ENCODE measurements around the gene LAMA2. TPM values are rescaled to one million over a fixed set of nuclear protein-coding genes. Genes with fewer than 3 reads are reported as not detected.

LAMA2 gene
- total and polyA plus RNA-seq, 10 donors, result 0.83 to 66.6 (median 18.8) TPM

- Histone ChIP-seq H3K27ac (no peak overlapping the region), H3K36me3 (no peaks in the 10 kb centered on the region), H3K4me3 (no peak overlapping the region), H3K9me3 (no peaks in the 10 kb centered on the region), H3K4me1 (no peaks in the 10 kb centered on the region), H3K27me3 (replicated peaks in 1 of 7) (no peaks in the 10 kb centered on the region)
- 79 to 92% (median 89%) methylated on average over 2 of the region's 2 CpGs for WGBS, 5 donors
- no peak for DNase-seq
- intact Hi-C loops (cut with DNase I; ENCODE audit: low total_unique reads), result no loop called here
- TF ChIP-seq POLR2AphosphoS5 (IDR thresholded peaks at IDR 0.05) (no peak), CTCF (IDR thresholded peaks at IDR 0.05 in 8 of 11, conservative IDR thresholded peaks at IDR 0.05 in 3 of 11) (no peak), POLR2A (IDR thresholded peaks at IDR 0.05) (no peak)
Observed at GRCh38 chr6:129360682-129360955, 477.7 kb downstream of the LAMA2 start.

- 81 to 95% (median 91%) methylated on average over 3 of the region's 3 CpGs for WGBS, 5 donors
Observed at GRCh38 chr6:129364037-129364436, 481.1 kb downstream of the LAMA2 start.

DNA sequence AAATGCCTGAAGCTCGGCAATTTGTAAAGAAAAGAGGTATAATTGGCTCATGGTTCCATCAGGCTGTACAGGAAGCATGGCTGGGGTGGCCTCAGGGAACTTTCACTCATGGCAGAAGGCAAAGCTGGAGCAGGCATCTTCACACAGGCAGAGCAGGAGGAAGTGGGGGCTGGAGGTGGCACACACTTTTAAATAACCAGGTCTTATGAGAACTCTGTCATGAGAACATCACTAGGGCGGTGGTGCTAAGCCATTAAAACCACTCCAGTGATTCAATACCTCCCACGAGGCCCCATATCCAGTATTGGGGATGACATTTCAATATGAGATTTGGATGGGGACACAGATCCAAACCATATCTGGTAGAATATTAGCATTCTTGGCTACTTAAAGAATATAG, 481.8 kb downstream of the LAMA2 start:
- Histone ChIP-seq H3K9me3 (no peaks in the 10 kb centered on the region), H3K27me3 (replicated peaks in 1 of 7) (no peaks in the 10 kb centered on the region), H3K4me1 (peaks cover 0 to 1% (median 0%) of the 10 kb centered on the region in 6 donors), H3K4me3 (no peak overlapping the region), H3K27ac (no peak overlapping the region), H3K36me3 (no peaks in the 10 kb centered on the region)
- 55 to 84% (median 73%) methylated on average over 3 of the region's 3 CpGs for WGBS, 5 donors
- intact Hi-C loops (cut with DNase I; ENCODE audit: low total_unique reads), result no loop called here
- no peak for DNase-seq
- no peak for TF ChIP-seq POLR2AphosphoS5 (IDR thresholded peaks at IDR 0.05)
- no peak for TF ChIP-seq CTCF (IDR thresholded peaks at IDR 0.05 in 8 of 11, conservative IDR thresholded peaks at IDR 0.05 in 3 of 11)
- no peak for TF ChIP-seq POLR2A (IDR thresholded peaks at IDR 0.05)

More at GRCh38 chr6:129364037-129364436, 481.1 kb downstream of the LAMA2 start:
- Histone ChIP-seq H3K27me3 (replicated peaks in 1 of 7) (no peaks in the 10 kb centered on the region), H3K4me1 (no peaks in the 10 kb centered on the region), H3K9me3 (no peaks in the 10 kb centered on the region), H3K36me3 (no peaks in the 10 kb centered on the region), H3K27ac (no peak overlapping the region), H3K4me3 (no peak overlapping the region)
- no peak for DNase-seq
- TF ChIP-seq CTCF (IDR thresholded peaks at IDR 0.05 in 8 of 11, conservative IDR thresholded peaks at IDR 0.05 in 3 of 11), result no peak
- TF ChIP-seq POLR2A (IDR thresholded peaks at IDR 0.05), result no peak
- TF ChIP-seq POLR2AphosphoS5 (IDR thresholded peaks at IDR 0.05), result no peak
- intact Hi-C loops (cut with DNase I; ENCODE audit: low total_unique reads), result no loop called here

DNA sequence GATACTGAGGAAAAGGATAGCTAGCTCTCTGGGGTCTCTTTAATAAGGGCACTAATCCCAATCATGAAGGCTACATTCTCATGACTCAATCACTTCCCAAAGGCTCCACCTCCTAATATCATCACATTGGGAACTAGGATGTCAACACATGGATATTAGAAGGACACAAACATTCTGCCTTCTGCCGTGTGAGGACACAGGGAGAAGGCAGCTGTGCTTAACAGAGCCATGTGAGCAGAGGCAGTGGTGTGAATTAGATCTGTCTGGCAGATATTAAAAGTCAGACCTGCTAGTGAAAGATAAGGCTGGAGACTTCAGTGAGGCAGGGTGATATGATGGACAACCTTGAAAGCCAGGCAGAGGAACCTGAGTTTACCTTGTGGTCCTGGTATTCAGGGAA, 485.1 kb downstream of the LAMA2 start:
- no peak for DNase-seq
- Histone ChIP-seq H3K4me3 (no peak overlapping the region), H3K27me3 (replicated peaks in 1 of 7) (no peaks in the 10 kb centered on the region), H3K36me3 (no peaks in the 10 kb centered on the region), H3K9me3 (no peaks in the 10 kb centered on the region), H3K27ac (no peak overlapping the region), H3K4me1 (peaks cover 0 to 11% (median 3%) of the 10 kb centered on the region in 6 donors)
- intact Hi-C loops (cut with DNase I; ENCODE audit: low total_unique reads), result no loop called here
- no peak for TF ChIP-seq CTCF (IDR thresholded peaks at IDR 0.05 in 8 of 11, conservative IDR thresholded peaks at IDR 0.05 in 3 of 11)
- TF ChIP-seq POLR2A (IDR thresholded peaks at IDR 0.05), result no peak
- TF ChIP-seq POLR2AphosphoS5 (IDR thresholded peaks at IDR 0.05), result no peak
- WGBS, 5 donors, result 63 to 89% (median 73%) methylated on average over 1 of the region's 1 CpG

Data from spleen (tissue), 11 donors.